CMK (cell line): ENCODE measurements around the gene GRN.
"Not testable (repeated sequence)": the region's sequence is repeated elsewhere in the genome, so short reads cannot be mapped to it uniquely, and the experiment has no call there.

ENCODE experiments used
- DNase-seq: peaks from one replicate; pipeline ENCODE4 v3.0.0-alpha.2; 2010; ENCODE audit warnings: low read depth

The GRN gene

GRCh38 chr17:44346064-44346844, 1.2 kb downstream of the GRN start:
- DNase-seq: no peak

- not testable (repeated sequence) for DNase-seq
These were observed 2.3 kb downstream of the GRN start for GRCh38 chr17:44347206-44348055.

GRCh38 chr17:44348234-44348987, 3.3 kb downstream of the GRN start:
- DNase-seq: no peak

- DNase-seq: no peak
These were observed 3.9 kb downstream of the GRN start for GRCh38 chr17:44348988-44349364.

DNA sequence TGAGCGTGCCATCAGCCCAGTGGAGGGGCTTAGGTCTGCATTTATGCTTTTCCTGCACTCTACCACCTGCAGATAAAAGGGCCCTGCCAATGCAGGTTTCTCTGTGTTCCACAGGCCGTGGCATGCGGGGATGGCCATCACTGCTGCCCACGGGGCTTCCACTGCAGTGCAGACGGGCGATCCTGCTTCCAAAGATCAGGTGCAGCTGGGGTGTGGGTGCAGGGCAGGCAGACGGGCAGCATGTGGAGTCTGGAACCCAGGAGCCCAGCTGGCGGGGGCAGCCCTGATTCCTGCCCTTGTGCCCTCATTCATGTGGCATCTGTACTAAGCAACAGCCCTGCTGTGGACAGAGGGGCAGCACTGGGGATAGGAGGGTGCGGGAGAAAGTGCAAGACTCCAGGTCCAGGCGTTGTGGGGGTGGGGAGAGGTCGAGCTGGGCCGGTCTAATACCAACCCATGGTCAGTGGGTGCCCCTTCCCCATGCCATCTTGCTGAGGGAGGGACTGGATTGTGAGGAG, 4.5 kb downstream of the GRN start:
- no peak for DNase-seq

DNA sequence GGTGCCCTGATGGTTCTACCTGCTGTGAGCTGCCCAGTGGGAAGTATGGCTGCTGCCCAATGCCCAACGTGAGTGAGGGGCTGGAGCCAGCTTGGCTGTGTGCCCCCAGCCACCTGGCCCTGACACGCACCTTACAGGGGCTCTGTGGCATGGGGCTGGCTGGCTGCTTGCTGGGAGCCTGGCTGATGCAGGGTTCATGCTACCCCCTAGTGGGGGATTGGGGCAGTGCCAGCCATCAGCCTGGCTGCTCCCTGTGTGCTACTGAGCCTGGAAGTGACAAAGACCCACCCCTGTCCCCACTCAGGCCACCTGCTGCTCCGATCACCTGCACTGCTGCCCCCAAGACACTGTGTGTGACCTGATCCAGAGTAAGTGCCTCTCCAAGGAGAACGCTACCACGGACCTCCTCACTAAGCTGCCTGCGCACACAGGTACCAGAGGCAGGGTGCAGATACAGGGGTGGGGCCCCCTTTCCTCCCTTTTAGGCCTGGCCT, 5.7 kb downstream of the GRN start:
- DNase-seq: peak; percentile 55

- DNase-seq: no peak
These were observed 6.4 kb downstream of the GRN start for GRCh38 chr17:44351464-44351863.

GRCh38 chr17:44351961-44352827, 7.1 kb downstream of the GRN start:
- DNase-seq: no peak

DNA sequence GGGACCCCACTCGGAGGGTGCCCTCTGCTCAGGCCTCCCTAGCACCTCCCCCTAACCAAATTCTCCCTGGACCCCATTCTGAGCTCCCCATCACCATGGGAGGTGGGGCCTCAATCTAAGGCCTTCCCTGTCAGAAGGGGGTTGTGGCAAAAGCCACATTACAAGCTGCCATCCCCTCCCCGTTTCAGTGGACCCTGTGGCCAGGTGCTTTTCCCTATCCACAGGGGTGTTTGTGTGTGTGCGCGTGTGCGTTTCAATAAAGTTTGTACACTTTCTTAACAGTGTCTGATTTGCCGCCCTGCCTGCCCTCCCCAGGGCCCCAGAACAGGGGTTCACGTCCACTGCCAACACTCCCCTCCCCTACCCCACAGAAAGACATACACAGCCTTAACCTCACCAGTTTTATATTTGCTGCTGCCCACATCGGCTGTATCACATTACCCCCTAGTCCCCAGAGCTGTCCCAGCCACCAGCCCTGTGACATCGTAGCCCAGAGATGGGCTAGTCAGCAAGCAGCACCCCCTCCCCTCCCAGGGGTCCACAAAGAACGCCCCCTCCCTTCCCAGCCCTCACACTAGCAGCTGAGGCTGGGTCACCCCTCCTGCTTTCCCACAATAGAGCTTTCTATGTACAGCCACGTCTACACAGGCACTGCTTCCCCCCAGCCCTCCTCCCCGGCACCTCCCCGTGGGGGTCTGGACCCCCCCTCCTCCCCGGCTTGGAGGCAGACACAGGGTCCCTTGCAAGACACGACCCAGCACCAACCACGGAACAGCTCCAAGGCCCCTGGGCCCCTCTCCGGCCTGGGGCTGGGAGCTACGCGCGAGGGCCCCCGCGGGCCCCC, 7.9 kb downstream of the GRN start:
- DNase-seq: no peak

DNA sequence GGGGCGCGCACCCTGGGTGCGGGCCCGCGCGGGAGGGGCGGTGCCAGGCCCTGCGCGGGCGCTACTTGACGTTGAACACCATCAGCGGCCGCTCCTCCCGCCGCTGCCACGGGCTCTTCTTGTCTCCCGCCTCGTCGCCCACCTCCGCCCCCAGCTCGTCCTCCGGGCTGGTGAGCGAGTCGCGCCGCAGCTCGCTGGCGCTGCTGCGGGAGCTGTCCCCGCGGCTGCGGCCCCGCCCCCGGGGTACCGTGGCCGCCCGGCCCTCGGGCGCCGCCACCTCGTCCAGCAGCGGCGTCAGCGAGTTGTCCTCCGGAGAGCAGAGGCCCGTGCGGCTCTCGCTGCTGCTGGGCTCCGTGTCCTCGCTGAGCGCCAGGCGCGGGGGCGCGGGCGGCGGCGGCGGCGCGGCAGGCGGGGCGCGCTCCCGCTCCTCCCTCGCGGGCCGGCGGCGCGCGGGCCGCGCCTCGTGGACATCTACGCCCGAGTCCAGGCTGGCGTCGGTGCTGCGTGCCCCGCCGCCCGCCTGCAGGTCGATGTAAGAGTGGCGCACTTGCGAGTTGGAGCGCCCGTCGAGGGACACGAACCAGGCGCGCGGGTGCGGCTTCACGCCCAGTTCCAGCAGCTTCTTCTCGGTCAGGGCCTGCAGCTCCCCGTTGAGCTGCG, 8.7 kb downstream of the GRN start:
- no peak for DNase-seq

DNA sequence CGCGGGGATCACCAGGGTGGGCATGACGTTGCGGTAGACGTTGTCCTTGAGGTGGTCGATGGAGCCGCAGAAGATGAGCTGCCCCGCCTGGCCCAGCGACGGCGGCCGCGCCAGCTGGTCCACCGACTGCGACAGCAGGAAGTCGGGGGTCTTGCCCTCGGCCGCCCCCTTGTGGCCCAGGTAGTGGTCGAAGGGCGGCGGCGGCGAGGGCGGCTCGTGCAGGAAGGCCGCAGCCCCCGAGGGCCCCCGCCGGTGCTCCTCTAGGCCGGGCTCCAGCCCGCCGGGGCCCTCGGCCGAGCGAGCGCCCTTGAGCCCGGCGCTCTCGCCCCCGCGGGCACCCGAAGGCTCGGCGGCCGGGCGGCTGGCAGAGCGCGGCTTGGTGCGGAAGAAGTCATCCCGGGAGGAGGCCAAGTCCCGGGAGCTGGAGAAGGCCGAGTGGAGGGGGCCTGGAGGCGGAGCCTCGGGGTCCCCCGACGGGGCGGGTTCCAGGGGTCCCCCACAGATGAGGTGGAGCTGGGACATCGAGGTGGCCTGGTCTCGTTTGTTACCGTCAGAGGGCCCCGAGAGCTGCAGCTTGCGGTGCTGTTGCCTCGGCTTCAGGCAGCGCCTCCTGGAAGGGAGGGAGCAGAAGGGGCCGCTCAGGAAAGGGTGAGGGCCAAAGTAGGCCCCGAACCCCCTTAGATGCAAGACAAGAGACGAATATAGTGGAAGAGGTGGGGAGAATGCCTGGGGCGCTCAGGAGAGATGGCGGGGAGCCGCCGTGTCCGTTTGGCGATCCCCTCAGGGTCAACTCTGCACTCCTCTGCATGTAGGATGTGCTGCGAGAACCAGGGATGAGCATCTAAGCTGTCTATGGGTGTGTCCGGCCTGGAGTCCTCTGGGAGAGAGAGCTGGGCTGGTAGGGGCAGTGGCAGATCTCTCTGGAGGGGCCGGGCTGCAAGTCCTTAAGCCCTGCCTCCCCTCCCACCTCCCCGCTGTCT, 9.8 kb downstream of the GRN start:
- no peak for DNase-seq

DNA sequence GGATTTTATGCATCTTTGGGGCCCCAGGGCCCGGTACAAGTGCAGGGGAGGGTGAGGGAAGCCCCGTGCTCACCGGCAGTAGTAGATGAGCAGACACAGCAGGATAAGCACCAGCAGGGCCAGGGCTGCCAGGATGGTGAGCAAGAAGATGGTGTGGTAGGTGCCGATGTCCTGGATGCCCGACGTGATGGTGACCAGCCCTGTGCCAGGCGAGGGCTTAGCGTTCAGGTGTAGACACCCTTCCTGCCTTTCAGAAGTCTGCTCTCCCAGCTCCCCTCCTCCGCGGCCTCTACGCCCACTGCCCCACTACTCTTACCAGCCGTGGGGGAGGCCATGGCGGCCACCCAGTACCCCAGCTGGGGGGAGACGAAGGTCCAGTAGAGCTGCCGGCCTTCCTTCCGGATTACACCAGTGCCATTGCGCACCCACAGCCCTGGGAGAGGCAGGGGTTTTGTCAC, 10.6 kb downstream of the GRN start:
- no peak for DNase-seq

DNA sequence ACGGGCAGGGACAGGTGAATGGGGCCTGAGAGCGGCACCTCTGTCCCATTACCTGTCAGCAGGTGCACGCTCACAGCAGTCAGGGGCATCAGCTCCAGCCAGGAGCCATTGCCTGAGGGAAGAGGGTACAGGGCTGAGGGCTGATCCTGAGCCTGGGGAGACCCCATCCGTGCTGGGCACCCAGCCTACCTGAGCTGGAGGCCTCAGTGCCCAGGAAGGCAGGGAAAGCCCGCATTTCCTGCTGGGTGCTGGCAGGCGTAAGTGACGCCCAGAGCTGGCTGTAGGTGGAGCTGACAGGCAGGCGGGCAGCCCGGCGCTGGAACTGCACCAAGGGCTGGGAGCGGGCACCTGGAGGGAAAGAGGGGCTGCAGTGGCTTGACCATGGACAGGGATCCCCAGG, 11.1 kb downstream of the GRN start:
- DNase-seq: no peak

GRCh38 chr17:44358066-44358465, 13.0 kb downstream of the GRN start:
- no peak for DNase-seq

DNA sequence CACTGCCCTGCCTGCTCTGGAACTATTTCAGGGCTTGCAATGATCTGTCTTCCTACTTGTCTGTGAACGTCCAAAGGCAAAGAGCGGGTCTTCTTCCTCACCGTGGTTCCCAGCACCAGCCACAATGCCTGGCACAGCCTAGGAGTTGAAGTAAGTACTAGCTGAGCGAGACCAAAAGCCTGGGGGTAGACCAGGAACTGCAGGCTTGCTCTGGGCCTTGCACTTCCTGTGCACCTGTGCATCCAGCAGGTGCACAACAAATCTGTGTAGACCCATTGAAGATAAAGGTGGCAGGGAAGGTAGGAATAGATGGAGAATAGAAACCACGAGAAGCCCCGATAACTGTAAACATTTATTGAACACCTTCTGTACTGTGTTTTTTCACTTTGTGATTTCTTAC, 13.9 kb downstream of the GRN start:
- DNase-seq: no peak

GRCh38 chr17:44359458-44360143, 14.5 kb downstream of the GRN start:
- DNase-seq: no peak

- no peak for DNase-seq
These were observed 15.0 kb downstream of the GRN start for GRCh38 chr17:44360144-44360533.

GRCh38 chr17:44360826-44361225, 15.7 kb downstream of the GRN start:
- no peak for DNase-seq
